ENCODE measurements around the gene HAGH. TPM values are rescaled to one million over a fixed set of nuclear protein-coding genes. Genes with fewer than 3 reads are reported as not detected.
"Not testable (repeated sequence)": the region's sequence is repeated elsewhere in the genome, so short reads cannot be mapped to it uniquely, and the experiment has no call there.

Gene HAGH
- total RNA-seq, 1 donor from 2014 or later, result 87.3 TPM

GRCh38 chr16:1810536-1810935, 16.1 kb downstream of the HAGH start:
- TF ChIP-seq CTCF (conservative IDR thresholded peaks at IDR 0.05; ENCODE audit: low read depth, low read length), result no peak
- DNase-seq (ENCODE audit: low read depth), result no peak
- no peak overlapping the region for H3K4me3 ChIP-seq (ENCODE audit: low read depth, low read length)

GRCh38 chr16:1810106-1810505, 16.5 kb downstream of the HAGH start:
- H3K4me3 ChIP-seq (ENCODE audit: low read depth, low read length), result no peak overlapping the region
- TF ChIP-seq CTCF (conservative IDR thresholded peaks at IDR 0.05; ENCODE audit: low read depth, low read length), result no peak
- DNase-seq (ENCODE audit: low read depth), result no peak

- H3K4me3 ChIP-seq (ENCODE audit: low read depth, low read length), result no peak overlapping the region
- DNase-seq (ENCODE audit: low read depth), result no peak
- TF ChIP-seq CTCF (conservative IDR thresholded peaks at IDR 0.05; ENCODE audit: low read depth, low read length), result no peak
Measured at GRCh38 chr16:1809281-1809801, 17.3 kb downstream of the HAGH start.

GRCh38 chr16:1808691-1809090, 17.9 kb downstream of the HAGH start:
- no peak for TF ChIP-seq CTCF (conservative IDR thresholded peaks at IDR 0.05; ENCODE audit: low read depth, low read length)
- DNase-seq (ENCODE audit: low read depth), result no peak
- no peak overlapping the region for H3K4me3 ChIP-seq (ENCODE audit: low read depth, low read length)

- no peak for DNase-seq (ENCODE audit: low read depth)
- no peak overlapping the region for H3K4me3 ChIP-seq (ENCODE audit: low read depth, low read length)
- TF ChIP-seq CTCF (conservative IDR thresholded peaks at IDR 0.05; ENCODE audit: low read depth, low read length), result no peak
Measured at GRCh38 chr16:1807626-1808025, 19.0 kb downstream of the HAGH start.

- no peak for DNase-seq (ENCODE audit: low read depth)
- TF ChIP-seq CTCF (conservative IDR thresholded peaks at IDR 0.05; ENCODE audit: low read depth, low read length), result no peak
- H3K4me3 ChIP-seq (ENCODE audit: low read depth, low read length), result no peak overlapping the region
Measured at GRCh38 chr16:1800701-1801100, 25.9 kb downstream of the HAGH start.

- DNase-seq (ENCODE audit: low read depth); H3K4me3 ChIP-seq (ENCODE audit: low read depth, low read length): not testable (repeated sequence)
Measured at GRCh38 chr16:1799263-1799662, 27.4 kb downstream of the HAGH start.
